GM12878 (cell line): ENCODE results near the gene BCAS3. TPM values are rescaled to one million over a fixed set of nuclear protein-coding genes. Genes with fewer than 3 reads are reported as not detected.

ENCODE experiments used
- ATAC-seq: fragments of 200-7000 bp; cut with Tn5 transposase; 3 replicates; pipeline ENCODE4 v1.9.1; 2020; ENCODE audit warnings: mild to moderate bottlenecking, moderate library complexity
- BruUV-seq: library from RNA; stranded (reverse); fragments of 400-500 nt; replicated peaks from 2 replicates; lab custom pipeline; 2021; lab: Mats Ljungman, UMichigan
- CTCF ChIA-PET: fragments of 300-600 bp; sonication (Branson Sonifier 250); formaldehyde crosslinking; extraction: SDS; loops from one replicate; lab custom pipeline; 2021; ENCODE audit warnings: inconsistent platforms; lab: Yijun Ruan, JAX
- POLR2A ChIA-PET: fragments of 350-600 bp; formaldehyde crosslinking; extraction: SDS; loops from one replicate; lab custom pipeline; 2021; ENCODE audit warnings: inconsistent platforms; lab: Charles Lee
- RAD21 ChIA-PET: fragments of 300-600 bp; sonication (Branson Sonifier 250); formaldehyde crosslinking; loops from one replicate; lab custom pipeline; 2023; ENCODE audit warnings: antibody characterized with exemption; ENCODE audit not compliant: unreplicated experiment; lab: Charles Lee
- SMC1A ChIA-PET: fragments of 300-600 bp; sonication (Branson Sonifier 250); formaldehyde crosslinking; loops from one replicate; lab custom pipeline; 2023; ENCODE audit not compliant: unreplicated experiment, uncharacterized antibody; lab: Charles Lee
- DNase-seq: peaks from one replicate; pipeline ENCODE4 v3.0.0-alpha.2; 2011; ENCODE audit warnings: low read depth, low spot score
- FAIRE-seq: peaks from 3 replicates; lab custom pipeline; 2011; peaks lifted over from hg19 to GRCh38; lab: Jason Lieb, UNC
- H2AFZ ChIP-seq: 2 replicates; pipeline ENCODE4 v1.6.0; 2011; ENCODE audit warnings: low read depth, low read length, control low read depth; ENCODE audit not compliant: control insufficient read depth
- H3K27ac ChIP-seq: 2 replicates; pipeline ENCODE4 v1.5.1; 2011; ENCODE audit warnings: control low read depth; ENCODE audit not compliant: control insufficient read depth, insufficient read depth
- H3K27me3 ChIP-seq, 2 experiments: replicated peaks in 1 of 2; 2 replicates each; pipeline versions ENCODE4 v1.6.0 to v1.6.1; 2011; ENCODE audit warnings: low read length in 1 of 2; ENCODE audit not compliant: control insufficient read depth in 2 of 2, insufficient read depth in 2 of 2
- H3K36me3 ChIP-seq, 2 experiments: 2 replicates each; pipeline ENCODE4 v1.5.1; 2011; ENCODE audit warnings: low read length in 1 of 2; ENCODE audit not compliant: control insufficient read depth in 2 of 2, insufficient read depth in 2 of 2
- H3K4me1 ChIP-seq: 2 replicates; pipeline ENCODE4 v1.6.1; 2011; ENCODE audit warnings: mild to moderate bottlenecking, low read length, moderate library complexity, mixed read lengths; ENCODE audit not compliant: control insufficient read depth, insufficient read depth
- H3K4me2 ChIP-seq: 2 replicates; pipeline ENCODE4 v1.6.0; 2011; ENCODE audit warnings: control low read depth; ENCODE audit not compliant: control insufficient read depth, insufficient read depth
- H3K4me3 ChIP-seq: fragments of 200-600 bp; sonication (generic); 2 replicates; pipeline ENCODE4 v1.5.1; 2016
- H3K79me2 ChIP-seq: 2 replicates; pipeline ENCODE4 v1.6.0; 2011; ENCODE audit warnings: low read length; ENCODE audit not compliant: control insufficient read depth, insufficient read depth
- H3K9ac ChIP-seq: 2 replicates; pipeline ENCODE4 v1.8.0; 2011; ENCODE audit warnings: low read length, control low read depth, mixed read lengths; ENCODE audit not compliant: control insufficient read depth, insufficient read depth
- H3K9me3 ChIP-seq: replicated peaks from 3 replicates; pipeline ENCODE4 v1.5.1; 2011; ENCODE audit warnings: mild to moderate bottlenecking, low read length; ENCODE audit not compliant: control insufficient read depth, insufficient read depth
- H4K20me1 ChIP-seq: 2 replicates; pipeline ENCODE4 v1.6.0; 2011; ENCODE audit not compliant: control insufficient read depth, insufficient read depth
- CREB1 ChIP-seq: IDR thresholded peaks from 2 replicates; pipeline ENCODE4 v1.6.1; 2012; ENCODE audit warnings: low read depth, mild to moderate bottlenecking, inconsistent platforms
- E4F1 ChIP-seq: fragments of 450-650 bp; IDR thresholded peaks from 2 replicates; pipeline ENCODE4 v1.6.1; 2018; ENCODE audit warnings: borderline replicate concordance, mild to moderate bottlenecking; ENCODE audit not compliant: partially characterized antibody
- IKZF1 ChIP-seq: fragments of 450-650 bp; conservative IDR thresholded peaks from 2 replicates; pipeline ENCODE4 v1.6.1; 2017; ENCODE audit warnings: antibody characterized with exemption, mild to moderate bottlenecking
- KLF5 ChIP-seq: fragments of 450-650 bp; IDR thresholded peaks from 2 replicates; pipeline ENCODE4 v1.6.1; 2014; ENCODE audit warnings: mild to moderate bottlenecking; ENCODE audit not compliant: partially characterized antibody
- MXI1 ChIP-seq: fragments of 150-350 bp; IDR thresholded peaks from 2 replicates; pipeline ENCODE4 v1.6.1; 2011; ENCODE audit warnings: low read depth, mild to moderate bottlenecking, inconsistent platforms, low read length, improper control_type of control experiment
- NFIC ChIP-seq: IDR thresholded peaks from 2 replicates; pipeline ENCODE4 v1.6.1; 2012; ENCODE audit warnings: low read depth, mild to moderate bottlenecking, inconsistent platforms, low read length, moderate library complexity
- POU2F2 ChIP-seq: IDR thresholded peaks from 3 replicates; pipeline ENCODE4 v1.6.1; 2011; ENCODE audit warnings: low read depth, mild to moderate bottlenecking, low read length, borderline replicate concordance
- SMARCA5 ChIP-seq: fragments of 450-650 bp; IDR thresholded peaks from 2 replicates; pipeline ENCODE4 v1.6.1; 2017; ENCODE audit warnings: mild to moderate bottlenecking
- SMC3 ChIP-seq: IDR thresholded peaks from 2 replicates; pipeline ENCODE4 v1.6.1; 2011; ENCODE audit warnings: low read length, improper control_type of control experiment, borderline replicate concordance
- STAT1 ChIP-seq: fragments of 450-650 bp; conservative IDR thresholded peaks from 2 replicates; pipeline ENCODE4 v1.6.1; 2014; ENCODE audit warnings: antibody characterized with exemption, mild to moderate bottlenecking
- TARDBP ChIP-seq: IDR thresholded peaks from 2 replicates; pipeline ENCODE4 v1.6.1; 2016; ENCODE audit warnings: borderline replicate concordance
- USF1 ChIP-seq: IDR thresholded peaks from 2 replicates; pipeline ENCODE4 v1.6.1; 2011; ENCODE audit warnings: borderline replicate concordance, low read depth, mild to moderate bottlenecking, moderate library complexity, mixed read lengths, low read length; ENCODE audit not compliant: insufficient read depth; ENCODE audit errors: extremely low read length
- YBX1 ChIP-seq: fragments of 450-650 bp; IDR thresholded peaks from 2 replicates; pipeline ENCODE4 v1.6.1; 2016; ENCODE audit warnings: antibody characterized with exemption
- ZBTB4 ChIP-seq: fragments of 450-650 bp; formaldehyde crosslinking; IDR thresholded peaks from 2 replicates; pipeline ENCODE4 v1.4.0; 2022; ENCODE audit warnings: mild to moderate bottlenecking, moderate library complexity
- WGBS: methylation state at CpG from one replicate; pipeline ENCODE4 v1.1.6; 2016; ENCODE audit warnings: low lambda C conversion rate; ENCODE audit not compliant: insufficient replicate concordance, insufficient coverage; ENCODE audit errors: missing lambda C conversion rate; 5-methylcytosine and 5-hydroxymethylcytosine counted together
- in situ Hi-C: fragments of 300-500 bp; cut with MboI; formaldehyde crosslinking; loops from 9 replicates; pipeline ENCODE4 v1.14.3; 2018; ENCODE audit warnings: mixed read lengths
- intact Hi-C: fragments of 100-400 bp; cut with micrococcal nuclease; formaldehyde crosslinking; loops from one replicate; pipeline ENCODE4 v1.14.2; 2022; ENCODE audit not compliant: unreplicated experiment
- polyA plus RNA-seq, 11 experiments: library from polyadenylated mRNA; depleted of rRNA in 4 of 11; unstranded in 6 of 11; stranded (reverse) in 5 of 11; fragments of >200 nt; fragmentation: Nextera tagmentation in 4 of 11; fragmentation: Illumina TruSeq in 1 of 11; extraction: Ambion mirVana in 4 of 11; extraction: Trizol in 1 of 11; gene quantifications; 1 replicate in 1 of 11; 2 replicates in 10 of 11; pipeline versions ENCODE4 v1.2.1 to v1.2.3, GENCODE V29; 2011 to 2016; ENCODE audit warnings: inconsistent platforms in 2 of 11, missing spikeins in 2 of 11, low read depth in 1 of 11
- total RNA-seq, 4 experiments: library from RNA; depleted of rRNA in 3 of 4; stranded (reverse); fragments of >200 nt in 3 of 4; fragmentation: Illumina TruSeq in 1 of 4; extraction: Trizol in 1 of 4; gene quantifications; 2 replicates each; pipeline versions ENCODE4 v1.2.1 to v1.2.3, GENCODE V29; 2013 to 2021

BCAS3 gene
- total and polyA plus RNA-seq, 10 of the 15 experiments (the other 5 are each of a cell fraction or from before 2014, with no cell fraction given): 2.1 to 11.0 (median 6.6) TPM

- CTCF ChIA-PET: no interaction called here
- H3K79me2 ChIP-seq: no peaks in the 10 kb centered on the region
These were observed 538.4 kb downstream of the BCAS3 start for GRCh38 chr17:61216066-61216465.

More at GRCh38 chr17:61216066-61216465, 538.4 kb downstream of the BCAS3 start:
- Histone ChIP-seq H4K20me1 (no peaks in the 10 kb centered on the region), H3K27me3 (no peaks in the 10 kb centered on the region), H3K9me3 (no peaks in the 10 kb centered on the region), H3K9ac (no peak overlapping the region), H2AFZ (no peak overlapping the region), H3K4me3 (no peak overlapping the region), H3K27ac (no peak overlapping the region), H3K4me2 (no peak overlapping the region), H3K36me3 (no peaks in the 10 kb centered on the region), H3K4me1 (no peaks in the 10 kb centered on the region; the same call in 1 of the 2 replicates)
- WGBS: 48% methylated on average over 4 of the region's 4 CpGs
- in situ Hi-C loops (no loop called here), intact Hi-C loops (no loop called here)
- SMC1A ChIA-PET: interaction anchor here (1.7 kb wide), 1 partner anchor 11 kb away, joined by 3 read pairs; no protein-coding TSS in a partner anchor
- no peak for ATAC-seq
- POLR2A ChIA-PET: interaction anchor here (0.6 kb wide), 1 partner anchor 198 kb away, joined by 3 read pairs; no protein-coding TSS in a partner anchor
- RAD21 ChIA-PET: interaction anchor here (0.9 kb wide), 1 partner anchor 20 kb away, joined by 3 read pairs; no protein-coding TSS in a partner anchor
- FAIRE-seq: no peak
- TF ChIP-seq POU2F2 (no peak), USF1 (no peak), E4F1 (no peak), MXI1 (no peak), CREB1 (no peak), KLF5 (no peak), SMC3 (no peak), STAT1 (no peak), YBX1 (no peak), TARDBP (no peak), NFIC (no peak), SMARCA5 (no peak), ZBTB4 (no peak), IKZF1 (no peak)
- TF ChIP-seq, all 136 proteins: peak for 0
- no TSS peak for BruUV-seq
- DNase-seq: no peak
